ENCODE data around the gene EN2. TPM values are rescaled to one million over a fixed set of nuclear protein-coding genes. Genes with fewer than 3 reads are reported as not detected.

Gene EN2
- total RNA-seq, 2 experiments from 2014 or later: not detected

DNA sequence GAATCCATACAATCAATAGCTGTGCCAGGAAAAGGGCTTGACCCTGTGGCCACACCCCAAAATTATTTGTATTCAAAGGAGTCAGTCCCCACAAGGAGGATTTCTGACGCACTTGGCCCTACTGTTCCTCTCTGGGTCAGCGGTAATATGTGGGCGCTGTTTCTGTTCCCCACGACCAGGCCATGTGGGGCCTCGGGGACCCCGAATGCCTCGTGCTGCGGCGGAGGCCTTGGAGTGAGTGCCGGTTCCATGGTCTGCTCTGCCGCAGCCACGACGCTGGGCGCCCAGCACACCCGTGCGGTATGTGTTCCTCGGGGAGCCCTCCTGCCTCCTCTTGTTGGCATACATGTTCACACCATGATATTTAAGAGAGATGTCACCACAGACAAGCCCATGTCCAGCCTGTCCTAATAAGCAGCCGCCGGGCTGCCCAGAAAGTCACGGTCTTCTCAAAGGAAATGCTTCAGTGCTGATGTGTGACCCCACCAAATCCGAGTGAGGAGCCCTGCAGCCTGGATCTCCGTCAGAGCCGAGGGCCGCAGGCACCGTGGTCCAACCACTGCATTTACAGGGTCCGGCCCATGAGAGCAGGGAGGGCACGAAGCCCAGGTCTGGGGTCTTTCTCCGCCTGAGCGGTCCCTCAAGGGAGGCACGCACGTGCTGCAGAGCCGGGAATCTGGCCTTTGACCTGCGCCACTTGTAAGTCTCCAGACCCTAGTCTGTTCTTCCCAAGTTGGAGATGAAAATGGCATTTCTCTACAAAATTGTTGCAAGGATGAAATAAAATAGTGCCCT is 36.0 kb downstream of the EN2 start:
- H3K4me3 ChIP-seq (ENCODE audit: low read length): no peak overlapping the region
- peaks cover 20% of the 10 kb centered on the region for H3K4me1 ChIP-seq (ENCODE audit: insufficient read depth, low read length)
- Mint-ChIP-seq H3K36me3 (ENCODE audit: low read depth) (no peaks in the 10 kb centered on the region), H3K4me3 (no peak overlapping the region), H3K27ac (no peak overlapping the region), H3K27me3 (peaks cover 42% of the 10 kb centered on the region), H3K4me1 (ENCODE audit: low read depth) (peaks cover 15% of the 10 kb centered on the region), H3K9me3 (no peaks in the 10 kb centered on the region)
- DNase-seq (no peak), ATAC-seq (ENCODE audit: poor library complexity) (no peak)
- H3K27me3 ChIP-seq (ENCODE audit: control insufficient read depth in 1 of 2, insufficient read depth in 2 of 2, low read length in 2 of 2): peaks cover 8 to 25% of the 10 kb centered on the region in 2 experiments
- TF ChIP-seq CTCF (IDR thresholded peaks at IDR 0.05): no peak
- H3K36me3 ChIP-seq (ENCODE audit: insufficient read depth, low read length): no peaks in the 10 kb centered on the region
- H3K27ac ChIP-seq (ENCODE audit: low read depth in 1 of 2, low read length in 2 of 2): no peak overlapping the region
- intact Hi-C loops (cut with DNase I, micrococcal nuclease): no loop called here
- peaks cover 0 to 16% of the 10 kb centered on the region in 2 experiments for H3K9me3 ChIP-seq (ENCODE audit: control insufficient read depth in 1 of 2, insufficient read depth in 1 of 2, low read length in 2 of 2)
- ChIA-PET POLR2A (no interaction called here), CTCF (no interaction called here)

DNA sequence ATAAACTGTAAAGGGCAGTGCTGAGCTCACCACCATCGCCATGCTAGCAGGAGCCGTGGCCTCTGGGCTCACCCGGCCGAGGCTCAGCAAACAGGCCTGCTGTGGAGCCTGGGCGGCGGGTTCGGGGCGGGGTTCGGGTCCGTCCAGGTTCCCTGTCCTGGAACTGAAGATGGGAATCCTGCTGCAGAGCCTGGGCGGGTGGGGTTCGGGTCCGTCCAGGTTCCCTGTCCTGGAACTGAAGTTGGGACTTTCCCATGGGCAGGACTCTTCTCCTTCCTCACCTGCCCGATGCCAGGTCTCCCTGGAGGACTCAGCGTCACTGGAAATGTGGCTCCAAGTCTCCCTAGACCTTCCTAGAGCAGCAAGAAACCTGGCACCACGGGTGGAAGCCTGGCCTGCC is 36.6 kb downstream of the EN2 start:
- H3K9me3 Mint-ChIP-seq: no peaks in the 10 kb centered on the region
- no peak for TF ChIP-seq CTCF (IDR thresholded peaks at IDR 0.05)
- DNase-seq: no peak
- ChIA-PET POLR2A (no interaction called here), CTCF (no interaction called here)
- peaks cover 45% of the 10 kb centered on the region for H3K27me3 Mint-ChIP-seq
- intact Hi-C loops (cut with DNase I, micrococcal nuclease): no loop called here
- Histone ChIP-seq H3K27ac (ENCODE audit: low read depth in 1 of 2, low read length in 2 of 2) (no peak overlapping the region), H3K36me3 (ENCODE audit: insufficient read depth, low read length) (no peaks in the 10 kb centered on the region), H3K4me1 (ENCODE audit: insufficient read depth, low read length) (peaks cover 20% of the 10 kb centered on the region), H3K27me3 (ENCODE audit: control insufficient read depth in 1 of 2, insufficient read depth in 2 of 2, low read length in 2 of 2) (peaks cover 9 to 21% of the 10 kb centered on the region in 2 experiments), H3K9me3 (ENCODE audit: control insufficient read depth in 1 of 2, insufficient read depth in 1 of 2, low read length in 2 of 2) (peaks cover 0 to 16% of the 10 kb centered on the region in 2 experiments), H3K4me3 (ENCODE audit: low read length) (no peak overlapping the region)
- H3K4me1 Mint-ChIP-seq (ENCODE audit: low read depth): peaks cover 15% of the 10 kb centered on the region
- H3K4me3 Mint-ChIP-seq: no peak overlapping the region
- no peaks in the 10 kb centered on the region for H3K36me3 Mint-ChIP-seq (ENCODE audit: low read depth)
- no peak for ATAC-seq (ENCODE audit: poor library complexity)
- no peak overlapping the region for H3K27ac Mint-ChIP-seq

DNA sequence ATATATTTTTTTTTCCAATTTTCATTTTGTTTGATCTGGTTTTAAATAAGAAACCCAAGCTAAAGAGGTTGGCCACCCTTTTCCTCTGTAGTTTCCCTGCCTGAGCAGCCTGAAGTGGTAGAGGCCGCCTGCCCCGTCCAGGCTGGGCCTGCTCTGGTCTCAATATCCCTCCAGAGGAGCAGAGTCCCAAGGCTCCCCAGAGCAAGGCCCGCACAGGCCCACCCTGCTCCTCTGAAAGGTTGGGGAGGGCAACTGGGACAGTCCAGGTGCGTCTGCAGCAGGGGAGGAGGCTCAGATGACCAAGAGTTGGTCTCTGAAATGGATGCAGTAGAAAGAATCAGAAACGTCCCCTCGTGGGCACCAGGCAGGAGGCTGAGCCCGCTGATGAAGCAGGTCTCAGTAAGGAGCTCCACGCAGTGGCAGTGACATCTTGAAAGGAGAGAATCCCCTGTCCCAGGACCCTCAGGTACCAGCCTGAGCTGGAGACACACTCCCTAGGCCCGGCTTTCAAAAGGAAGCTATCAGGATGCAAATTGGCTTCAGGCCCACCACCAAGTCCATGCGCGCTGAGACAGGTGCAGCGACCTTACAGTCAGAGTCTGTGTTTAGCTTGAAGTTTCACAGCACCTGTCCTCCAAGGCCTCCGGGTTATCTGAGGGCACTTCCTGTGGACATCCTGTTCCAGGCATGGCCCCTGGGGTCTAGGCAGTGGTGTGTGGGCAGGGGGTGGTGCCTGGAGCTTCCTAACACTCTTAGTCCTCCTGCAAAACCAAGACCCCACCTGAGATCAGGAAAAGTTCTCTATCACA is 37.7 kb downstream of the EN2 start:
- no peak overlapping the region for H3K27ac ChIP-seq (ENCODE audit: low read depth in 1 of 2, low read length in 2 of 2)
- H3K36me3 ChIP-seq (ENCODE audit: insufficient read depth, low read length): no peaks in the 10 kb centered on the region
- Mint-ChIP-seq H3K27me3 (peaks cover 52% of the 10 kb centered on the region), H3K4me3 (no peak overlapping the region), H3K4me1 (ENCODE audit: low read depth) (peaks cover 12% of the 10 kb centered on the region), H3K27ac (no peak overlapping the region), H3K9me3 (no peaks in the 10 kb centered on the region), H3K36me3 (ENCODE audit: low read depth) (no peaks in the 10 kb centered on the region)
- intact Hi-C loops (cut with DNase I, micrococcal nuclease): no loop called here
- CTCF ChIA-PET: interaction anchor here (0.7 kb wide), 1 partner anchor 103 kb away, joined by 3 read pairs; no protein-coding TSS in a partner anchor
- H3K4me3 ChIP-seq (ENCODE audit: low read length): no peak overlapping the region
- no peak for ATAC-seq (ENCODE audit: poor library complexity)
- peaks cover 17 to 25% of the 10 kb centered on the region in 2 experiments for H3K27me3 ChIP-seq (ENCODE audit: control insufficient read depth in 1 of 2, insufficient read depth in 2 of 2, low read length in 2 of 2)
- H3K4me1 ChIP-seq (ENCODE audit: insufficient read depth, low read length): peaks cover 13% of the 10 kb centered on the region
- POLR2A ChIA-PET: no interaction called here
- no peak for DNase-seq
- peaks cover 0 to 10% of the 10 kb centered on the region in 2 experiments for H3K9me3 ChIP-seq (ENCODE audit: control insufficient read depth in 1 of 2, insufficient read depth in 1 of 2, low read length in 2 of 2)
- no peak for TF ChIP-seq CTCF (IDR thresholded peaks at IDR 0.05)

Measured in CD4-positive, alpha-beta T cell (primary cell).